SK-N-SH treated with all-trans-retinoic acid at 6 μM for 48 hours (cell line): ENCODE measurements around the gene IGF2BP1.

ENCODE experiments used
- ATAC-seq: fragments of 200-7000 bp; cut with Tn5 transposase; 3 replicates; pipeline ENCODE4 v1.9.1; 2020; ENCODE audit warnings: mild to moderate bottlenecking, moderate library complexity
- BACH2 ChIP-seq: fragments of 250-450 bp; sonication (Bioruptor Pico); IDR thresholded peaks from 2 replicates; pipeline ENCODE4 v1.9.0; 2021; ENCODE audit warnings: mild to moderate bottlenecking, borderline replicate concordance
- CSDC2 ChIP-seq: fragments of 250-450 bp; sonication (Bioruptor Pico); IDR thresholded peaks from 2 replicates; pipeline ENCODE4 v1.5.0; 2020; ENCODE audit warnings: mild to moderate bottlenecking, moderate library complexity
- GLIS3 ChIP-seq: fragments of 250-450 bp; sonication (Bioruptor Pico); IDR thresholded peaks from 2 replicates; pipeline ENCODE4 v1.5.0; 2020; ENCODE audit warnings: mild to moderate bottlenecking, moderate library complexity
- ISL1 ChIP-seq: fragments of 250-450 bp; sonication (Bioruptor Pico); IDR thresholded peaks from 2 replicates; pipeline ENCODE4 v2.1.2; 2022; ENCODE audit warnings: mild to moderate bottlenecking, moderate library complexity
- OSR1 ChIP-seq: fragments of 250-450 bp; sonication (Bioruptor Pico); IDR thresholded peaks from 2 replicates; pipeline ENCODE4 v1.8.0; 2022; ENCODE audit warnings: moderate library complexity, mild to moderate bottlenecking, inconsistent platforms
- PPARA ChIP-seq: fragments of 250-450 bp; sonication (Bioruptor Pico); IDR thresholded peaks from 2 replicates; pipeline ENCODE4 v1.5.0; 2020; ENCODE audit warnings: mild to moderate bottlenecking, borderline replicate concordance
- SNAI2 ChIP-seq: fragments of 250-450 bp; sonication (Bioruptor Pico); IDR thresholded peaks from 2 replicates; pipeline ENCODE4 v1.5.0; 2020; ENCODE audit warnings: mild to moderate bottlenecking, moderate library complexity
- TCF4 ChIP-seq: fragments of 250-450 bp; sonication (Bioruptor Pico); IDR thresholded peaks from 2 replicates; pipeline ENCODE4 v1.8.0; 2021; ENCODE audit warnings: mild to moderate bottlenecking, moderate library complexity, borderline replicate concordance
- TOX ChIP-seq: fragments of 250-450 bp; sonication (Bioruptor Pico); IDR thresholded peaks from 2 replicates; pipeline ENCODE4 v1.8.0; 2021; ENCODE audit warnings: mild to moderate bottlenecking, moderate library complexity, borderline replicate concordance
- ZFP30 ChIP-seq: fragments of 450-650 bp; formaldehyde crosslinking; IDR thresholded peaks from 2 replicates; pipeline ENCODE4 v1.5.0; 2022; ENCODE audit warnings: mild to moderate bottlenecking, moderate library complexity
- ZNF565 ChIP-seq: fragments of 450-650 bp; formaldehyde crosslinking; conservative IDR thresholded peaks from 2 replicates; pipeline ENCODE4 v1.5.0; 2020; ENCODE audit warnings: low read depth, mild to moderate bottlenecking, moderate library complexity
- ZNF70 ChIP-seq: fragments of 450-650 bp; formaldehyde crosslinking; IDR thresholded peaks from 2 replicates; pipeline ENCODE4 v1.5.0; 2020; ENCODE audit warnings: mild to moderate bottlenecking, moderate library complexity
- ZNF8 ChIP-seq: fragments of 450-650 bp; formaldehyde crosslinking; IDR thresholded peaks from 2 replicates; pipeline ENCODE4 v1.5.0; 2020; ENCODE audit warnings: mild to moderate bottlenecking, moderate library complexity
- TF ChIP-seq, protein P1 (sequence below): fragments of 250-450 bp; sonication (Bioruptor Pico); IDR thresholded peaks from 2 replicates; pipeline ENCODE4 v1.5.1; 2020; ENCODE audit warnings: low read depth, mild to moderate bottlenecking, moderate library complexity
- TF ChIP-seq, protein P2 (sequence below): fragments of 250-450 bp; sonication (Bioruptor Pico); IDR thresholded peaks from 2 replicates; pipeline ENCODE4 v1.5.1; 2021; ENCODE audit warnings: mild to moderate bottlenecking, moderate library complexity

IGF2BP1 gene

DNA sequence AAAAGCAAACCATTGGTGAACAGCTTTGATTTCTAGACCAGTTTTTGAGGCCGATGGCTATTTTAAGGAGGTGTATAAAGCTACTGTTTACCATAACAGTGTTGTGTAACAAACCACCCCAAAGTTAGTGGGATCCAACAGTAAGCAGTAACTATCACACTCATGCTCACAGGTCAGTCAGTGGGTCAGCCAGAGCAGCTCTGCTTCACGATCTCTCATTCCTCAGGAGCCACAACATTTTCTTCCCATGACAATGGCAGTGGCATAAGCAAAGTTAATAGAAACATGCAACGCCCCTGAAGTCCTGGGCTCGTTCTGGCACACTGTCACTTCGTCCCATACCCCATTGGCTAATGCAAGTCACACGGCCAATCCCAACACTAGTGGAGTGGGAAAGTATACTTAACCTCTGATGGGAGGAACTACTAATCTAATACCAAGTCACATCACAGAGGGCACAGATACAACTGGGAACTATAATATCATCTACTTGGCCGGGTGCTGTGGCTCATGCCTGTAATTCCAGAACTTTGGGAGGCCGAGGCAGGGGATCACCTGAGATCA, 107.4 kb downstream of the IGF2BP1 start:
- TF ChIP-seq BACH2 (CRISPR knock-in tag), result no peak
- TF ChIP-seq PPARA, result no peak
- TF ChIP-seq, protein P1, sequence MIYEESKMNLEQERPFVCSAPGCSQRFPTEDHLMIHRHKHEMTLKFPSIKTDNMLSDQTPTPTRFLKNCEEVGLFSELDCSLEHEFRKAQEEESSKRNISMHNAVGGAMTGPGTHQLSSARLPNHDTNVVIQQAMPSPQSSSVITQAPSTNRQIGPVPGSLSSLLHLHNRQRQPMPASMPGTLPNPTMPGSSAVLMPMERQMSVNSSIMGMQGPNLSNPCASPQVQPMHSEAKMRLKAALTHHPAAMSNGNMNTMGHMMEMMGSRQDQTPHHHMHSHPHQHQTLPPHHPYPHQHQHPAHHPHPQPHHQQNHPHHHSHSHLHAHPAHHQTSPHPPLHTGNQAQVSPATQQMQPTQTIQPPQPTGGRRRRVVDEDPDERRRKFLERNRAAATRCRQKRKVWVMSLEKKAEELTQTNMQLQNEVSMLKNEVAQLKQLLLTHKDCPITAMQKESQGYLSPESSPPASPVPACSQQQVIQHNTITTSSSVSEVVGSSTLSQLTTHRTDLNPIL, result no peak
- TF ChIP-seq CSDC2 (CRISPR knock-in tag), result no peak
- TF ChIP-seq ZNF70, result no peak
- TF ChIP-seq OSR1 (CRISPR knock-in tag), result no peak
- no peak for TF ChIP-seq ISL1 (CRISPR knock-in tag)
- no peak for TF ChIP-seq ZNF8 (CRISPR knock-in tag)
- TF ChIP-seq SNAI2 (CRISPR knock-in tag), result no peak
- no peak for TF ChIP-seq ZFP30 (CRISPR knock-in tag)
- TF ChIP-seq, protein P2, sequence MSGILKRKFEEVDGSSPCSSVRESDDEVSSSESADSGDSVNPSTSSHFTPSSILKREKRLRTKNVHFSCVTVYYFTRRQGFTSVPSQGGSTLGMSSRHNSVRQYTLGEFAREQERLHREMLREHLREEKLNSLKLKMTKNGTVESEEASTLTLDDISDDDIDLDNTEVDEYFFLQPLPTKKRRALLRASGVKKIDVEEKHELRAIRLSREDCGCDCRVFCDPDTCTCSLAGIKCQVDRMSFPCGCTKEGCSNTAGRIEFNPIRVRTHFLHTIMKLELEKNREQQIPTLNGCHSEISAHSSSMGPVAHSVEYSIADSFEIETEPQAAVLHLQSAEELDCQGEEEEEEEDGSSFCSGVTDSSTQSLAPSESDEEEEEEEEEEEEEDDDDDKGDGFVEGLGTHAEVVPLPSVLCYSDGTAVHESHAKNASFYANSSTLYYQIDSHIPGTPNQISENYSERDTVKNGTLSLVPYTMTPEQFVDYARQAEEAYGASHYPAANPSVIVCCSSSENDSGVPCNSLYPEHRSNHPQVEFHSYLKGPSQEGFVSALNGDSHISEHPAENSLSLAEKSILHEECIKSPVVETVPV (CRISPR knock-in tag), result no peak
- no peak for TF ChIP-seq ZNF565 (CRISPR knock-in tag)
- TF ChIP-seq TOX (CRISPR knock-in tag), result no peak
- TF ChIP-seq TCF4 (CRISPR knock-in tag), result no peak
- no peak for TF ChIP-seq GLIS3 (CRISPR knock-in tag)
- ATAC-seq, result no peak
